Embryonic facial prominence (tissue), 1 donor: ENCODE measurements around the gene ADI1.
A peak's percentile ranks its signal among the peaks of the same experiment; 100 is the strongest.

Source experiments
- DNase-seq: peaks from one replicate; pipeline ENCODE4 v3.0.0-alpha.2; 2016; ENCODE audit errors: extremely low spot score

Gene ADI1, protein sequence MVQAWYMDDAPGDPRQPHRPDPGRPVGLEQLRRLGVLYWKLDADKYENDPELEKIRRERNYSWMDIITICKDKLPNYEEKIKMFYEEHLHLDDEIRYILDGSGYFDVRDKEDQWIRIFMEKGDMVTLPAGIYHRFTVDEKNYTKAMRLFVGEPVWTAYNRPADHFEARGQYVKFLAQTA

DNA sequence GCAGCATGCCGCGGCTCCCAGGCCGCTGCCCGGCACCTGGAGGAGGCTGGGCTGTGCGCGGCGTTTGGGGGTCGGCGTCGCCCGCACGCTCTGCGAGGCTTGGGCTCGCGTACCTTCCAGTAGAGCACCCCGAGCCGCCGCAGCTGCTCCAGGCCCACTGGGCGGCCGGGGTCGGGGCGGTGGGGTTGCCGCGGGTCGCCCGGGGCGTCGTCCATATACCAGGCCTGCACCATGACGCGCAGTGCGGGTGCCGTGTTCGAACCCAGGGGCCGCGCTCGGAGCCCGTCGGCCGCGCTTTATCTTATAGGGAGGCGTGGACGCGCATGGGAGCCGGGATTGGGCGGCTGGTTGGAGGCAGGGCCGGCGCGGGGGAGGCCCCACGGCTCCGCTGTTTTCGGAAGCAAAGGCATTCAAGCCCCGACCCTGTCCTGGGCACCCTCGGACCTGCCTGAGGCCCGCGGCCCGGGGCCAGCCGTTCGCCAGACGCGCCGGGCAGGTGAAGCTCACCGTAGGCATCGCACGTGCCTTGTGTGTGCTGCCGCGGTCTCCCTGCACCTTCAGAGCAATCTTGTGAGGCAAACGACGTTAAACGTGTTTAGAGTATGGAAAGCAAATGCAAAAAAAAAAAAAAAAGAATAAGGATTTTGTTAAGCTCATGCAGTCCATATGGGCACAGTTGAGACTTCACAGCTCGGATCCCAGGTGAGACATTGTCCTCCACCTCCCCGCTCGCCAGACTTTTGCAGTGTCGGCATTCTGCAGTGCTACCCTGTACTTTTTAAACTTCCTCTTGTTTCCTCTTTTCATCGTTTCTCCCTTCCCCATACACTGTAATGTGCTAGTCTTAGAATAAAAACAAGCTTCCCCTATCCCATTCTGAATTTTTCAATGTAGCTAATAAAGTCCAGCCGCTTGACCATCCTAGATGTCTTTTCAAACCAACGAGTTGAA lies at the start of gene ADI1:
Gene ADI1, minus strand, starts transcription at position 277 of the 951 bp plus-strand sequence. Its CDS starts 44 bp downstream, at position 233.
- DNase-seq: peak; percentile 42

DNA sequence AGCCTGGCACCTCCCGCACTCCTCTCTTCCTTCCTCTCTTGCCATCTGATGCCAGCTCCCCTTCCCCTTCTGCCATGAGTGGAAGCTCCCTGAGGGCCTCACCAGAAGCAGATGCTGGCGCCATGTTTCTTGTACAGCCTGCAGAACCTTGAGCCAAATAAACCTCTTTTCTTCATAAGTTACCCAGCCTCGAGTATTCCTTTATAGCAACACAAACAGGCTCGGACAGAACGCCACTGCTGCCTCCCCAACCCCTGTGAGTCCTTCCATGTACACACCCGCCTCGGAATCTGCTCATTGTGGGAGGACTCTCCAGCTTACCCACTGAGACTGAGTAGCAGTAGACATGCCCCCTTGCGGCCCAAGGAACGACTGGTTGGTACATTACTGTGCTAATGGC lies 47.5 kb upstream of the ADI1 start:
- no peak for DNase-seq

DNA sequence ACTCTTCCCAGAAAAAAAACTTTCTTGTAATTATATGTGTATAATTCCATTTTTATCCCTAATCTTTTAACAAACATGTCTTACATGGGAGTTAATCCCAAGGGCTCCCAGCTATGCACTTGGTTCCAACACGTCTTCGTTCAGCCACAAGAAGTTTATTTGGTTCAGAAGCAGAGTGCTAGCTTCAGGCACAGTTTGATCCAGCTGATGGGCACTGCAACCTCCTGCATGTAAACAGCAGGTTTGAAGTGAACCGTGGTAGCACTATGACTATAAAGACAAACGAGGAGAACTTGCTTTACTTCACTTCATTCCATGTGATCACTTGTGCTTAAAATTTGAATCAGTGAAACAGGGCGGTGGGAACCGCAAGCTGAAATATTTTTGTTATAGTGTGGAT lies 45.8 kb upstream of the ADI1 start:
- DNase-seq: no peak

DNA sequence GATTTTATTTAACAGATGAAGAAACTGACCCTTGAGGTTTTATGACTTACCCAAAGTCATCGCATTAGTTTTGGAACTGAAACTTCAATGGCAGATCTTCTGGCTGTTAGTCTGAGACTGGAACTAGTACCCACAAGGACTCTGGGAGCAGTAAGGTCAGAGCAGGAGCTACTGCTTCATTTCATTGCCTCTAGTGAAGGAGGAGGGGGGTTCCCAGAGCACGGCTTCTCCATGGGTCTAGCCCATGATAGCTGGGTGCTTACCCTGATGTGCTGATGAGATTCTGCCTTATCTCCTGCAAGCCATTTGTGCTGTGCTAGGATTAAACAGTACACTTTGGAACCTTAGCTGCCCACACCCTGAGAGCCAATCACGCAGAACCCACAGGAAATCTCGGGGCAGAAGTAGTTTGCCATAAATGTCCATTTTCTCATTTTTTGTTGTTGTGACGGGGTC lies 44.2 kb upstream of the ADI1 start:
- no peak for DNase-seq

- DNase-seq: peak; percentile 97
Measured at GRCh38 chr2:3558205-3559014, 39.1 kb upstream of the ADI1 start, which contains the start of gene RNASEH1. Gene RNASEH1 (minus strand): TSS chr2:3558333. CDS start chr2:3558260, 73 bp downstream.

DNA sequence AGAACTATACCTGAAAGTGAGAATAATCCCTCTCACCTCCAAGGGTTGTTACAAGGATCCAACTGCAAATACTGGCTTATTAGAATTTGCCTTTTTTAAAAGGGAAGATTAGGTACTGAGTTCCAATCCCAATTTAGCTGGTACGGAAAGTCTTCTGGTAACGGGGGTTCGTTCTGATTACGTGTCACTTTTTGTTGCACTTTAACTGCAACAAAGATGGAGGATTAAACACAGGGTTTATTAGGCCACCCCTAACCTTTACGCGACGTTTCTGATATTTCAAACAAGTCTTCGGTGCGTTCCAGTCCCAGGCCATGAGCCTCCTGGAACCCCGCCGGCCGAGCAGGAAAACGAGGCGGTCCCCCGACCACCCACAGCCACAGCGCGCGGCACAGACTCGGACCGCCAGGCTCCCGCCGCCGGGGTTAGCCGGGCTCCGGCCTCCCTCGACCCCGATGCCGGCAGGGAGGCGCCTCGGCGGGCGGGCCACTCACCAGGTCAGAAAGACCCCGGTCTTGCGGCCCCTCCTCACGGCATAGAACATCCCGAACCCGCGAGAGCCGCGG lies 38.4 kb upstream of the ADI1 start:
- DNase-seq: no peak

DNA sequence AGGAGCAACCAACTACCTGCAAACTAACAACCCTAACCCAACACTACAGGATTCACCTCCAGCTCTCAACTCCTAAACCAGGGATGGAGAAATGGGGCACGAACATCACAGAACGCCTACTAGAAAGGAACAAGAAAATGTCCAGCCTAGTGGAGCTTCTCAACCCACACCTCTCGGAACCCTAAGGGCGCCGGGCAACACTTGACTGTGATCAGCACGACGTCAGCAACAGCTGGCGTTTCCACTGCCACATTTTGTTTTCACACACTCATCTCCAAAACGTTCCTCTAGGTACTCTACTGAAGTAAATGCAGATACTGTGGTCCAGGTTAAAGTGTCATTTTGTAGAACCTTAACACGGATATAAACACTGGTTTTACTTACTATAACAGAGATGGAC lies 34.6 kb upstream of the ADI1 start:
- no peak for DNase-seq

- no peak for DNase-seq
Measured at GRCh38 chr2:3547915-3548314, 28.6 kb upstream of the ADI1 start.

DNA sequence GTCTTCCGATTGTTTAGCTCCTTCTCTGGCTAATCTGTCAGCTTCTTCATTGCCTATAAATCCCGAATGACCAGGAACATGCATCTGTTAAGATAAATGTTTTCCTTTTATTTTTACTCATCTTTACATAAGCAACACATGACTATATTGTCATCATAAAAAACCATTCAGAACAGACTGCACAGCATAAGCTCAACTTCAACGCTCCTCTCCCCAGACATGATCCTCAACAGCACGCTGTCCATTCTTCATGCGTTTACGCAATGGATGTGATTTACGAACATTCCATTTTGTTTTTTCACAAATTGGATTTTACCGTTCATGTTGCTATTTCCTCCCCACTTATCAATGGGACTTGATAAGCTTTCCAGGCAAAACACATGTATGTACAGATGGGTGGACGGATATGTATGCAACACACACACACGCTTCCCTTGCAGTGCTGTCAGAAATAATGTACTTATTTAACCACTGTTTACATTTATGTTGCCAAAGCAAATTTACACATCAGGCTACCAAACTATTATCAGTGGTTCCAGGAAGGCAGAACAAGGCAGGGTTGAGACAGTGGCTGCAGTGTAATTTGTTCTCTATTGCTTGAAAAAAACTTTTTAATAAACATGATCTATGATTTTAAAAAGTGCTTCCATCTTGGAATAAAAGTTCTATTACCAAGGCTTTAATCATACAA lies 26.6 kb upstream of the ADI1 start:
- no peak for DNase-seq

GRCh38 chr2:3543023-3543683 lies 23.8 kb upstream of the ADI1 start:
- no peak for DNase-seq

DNA sequence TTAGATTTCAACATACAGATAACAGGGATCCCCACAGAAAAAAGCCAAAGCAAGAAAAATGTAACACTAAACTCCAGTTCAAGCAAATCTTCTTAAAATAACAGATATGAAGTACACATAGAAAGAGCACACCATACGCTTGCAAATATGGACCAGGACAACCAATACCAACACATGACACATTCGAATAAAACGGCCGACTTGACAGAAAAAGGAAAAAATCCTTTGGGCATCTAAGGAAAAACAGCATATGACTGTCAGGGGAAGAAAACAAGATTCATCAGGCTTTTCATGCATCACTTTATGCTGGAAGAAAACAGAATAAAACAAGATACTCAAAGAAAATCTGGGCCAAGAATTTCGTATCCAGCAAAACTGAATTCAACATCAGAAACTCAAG lies 22.8 kb upstream of the ADI1 start:
- DNase-seq: no peak

DNA sequence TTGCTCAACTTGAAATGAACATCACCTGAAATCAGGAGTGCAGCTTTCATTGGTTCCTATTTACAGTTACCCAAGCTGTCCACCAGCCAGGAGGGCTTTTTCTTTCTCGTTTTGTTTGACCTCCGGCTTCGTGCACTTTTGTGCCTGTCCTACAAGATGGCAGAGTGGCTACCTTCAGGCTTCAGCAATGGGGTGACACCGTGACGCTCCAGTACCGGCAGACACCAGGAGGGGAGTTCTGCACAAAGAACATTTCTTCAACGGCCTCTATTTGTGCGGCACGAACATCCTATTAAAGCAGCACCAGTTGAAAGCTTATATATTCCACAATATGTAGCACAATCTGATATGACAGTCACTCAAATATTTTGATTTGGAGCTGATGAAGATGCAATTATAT lies 20.5 kb upstream of the ADI1 start:
- no peak for DNase-seq

- DNase-seq: no peak
Measured at GRCh38 chr2:3536682-3537632, 17.6 kb upstream of the ADI1 start.

DNA sequence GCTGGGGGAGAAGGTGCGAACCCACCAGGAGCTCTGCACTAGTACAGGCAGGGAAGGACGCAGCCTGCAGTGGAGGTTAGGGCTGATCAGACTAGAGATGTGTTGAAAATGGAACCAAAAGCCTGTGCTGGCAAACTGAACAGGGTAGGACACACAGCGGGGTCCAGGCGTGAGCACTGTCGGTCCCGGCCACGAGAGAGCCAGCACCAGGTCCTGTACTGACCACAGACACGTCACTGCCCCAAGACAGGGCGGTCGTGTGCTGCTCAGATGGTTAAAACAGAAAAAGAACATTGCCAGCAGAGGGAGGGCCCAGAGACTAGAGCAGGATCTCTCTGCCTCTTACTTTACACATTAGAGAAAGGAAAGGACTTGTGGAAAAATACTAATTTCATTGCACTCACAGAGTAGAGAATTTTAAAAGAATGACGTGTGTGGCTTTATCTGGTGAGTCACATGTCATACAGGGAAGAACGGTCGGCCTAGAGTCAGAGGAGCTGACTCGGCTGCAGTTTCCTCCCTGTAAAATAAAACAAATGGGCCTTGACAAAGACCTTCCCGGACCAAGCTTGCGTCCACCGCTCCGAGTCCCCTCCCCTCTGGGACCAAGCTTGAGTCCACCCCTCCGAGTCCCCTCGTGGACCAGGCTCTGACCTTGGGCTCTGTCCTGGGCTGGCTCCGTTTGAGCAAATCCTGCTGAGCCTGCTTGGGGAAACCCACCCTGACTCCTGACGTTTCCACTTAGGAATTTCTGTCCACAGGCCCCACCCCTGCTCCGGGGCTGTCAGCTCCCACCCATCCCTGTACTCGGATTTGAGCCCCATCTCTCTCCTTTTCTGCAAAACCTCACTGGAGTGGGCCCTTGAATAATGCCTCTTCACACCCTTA lies 16.7 kb upstream of the ADI1 start:
- peak; percentile 7 for DNase-seq

- DNase-seq: no peak
Measured at GRCh38 chr2:3535467-3535793, 16.1 kb upstream of the ADI1 start.

- DNase-seq: no peak
Measured at GRCh38 chr2:3534251-3534814, 15.0 kb upstream of the ADI1 start.

DNA sequence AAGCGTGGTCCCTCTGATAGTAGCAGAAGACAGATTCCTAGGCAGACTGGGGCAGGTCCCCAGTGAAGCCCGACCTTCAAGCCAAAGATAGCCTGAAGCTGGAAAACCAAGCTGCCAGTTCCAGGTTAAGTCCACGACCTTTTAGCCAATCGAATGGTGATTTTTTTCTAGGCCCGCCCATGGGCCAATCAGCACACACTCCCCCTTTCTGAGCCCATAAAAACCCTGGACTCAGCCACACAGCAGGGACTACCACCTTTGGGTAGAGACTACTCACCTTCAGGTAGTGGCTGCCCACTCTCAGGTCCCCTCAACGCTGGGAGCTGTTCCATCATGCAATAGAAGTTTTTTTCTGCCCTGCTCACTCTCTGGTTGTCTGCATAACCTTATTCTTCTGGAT lies 14.5 kb upstream of the ADI1 start:
- DNase-seq: no peak

GRCh38 chr2:3532941-3533340 lies 13.6 kb upstream of the ADI1 start:
- DNase-seq: no peak
